NCI-H524 treated with DMSO at 0.1 percent for 48 hours (cell line): ENCODE measurements around the gene NOC4L.
"Not testable (repeated sequence)": the region's sequence is repeated elsewhere in the genome, so short reads cannot be mapped to it uniquely, and the experiment has no call there.

Experiments used
- DNase-seq: peaks from one replicate; lab custom pipeline; 2025; lab: John Stamatoyannopoulos, UW

The NOC4L gene

DNA sequence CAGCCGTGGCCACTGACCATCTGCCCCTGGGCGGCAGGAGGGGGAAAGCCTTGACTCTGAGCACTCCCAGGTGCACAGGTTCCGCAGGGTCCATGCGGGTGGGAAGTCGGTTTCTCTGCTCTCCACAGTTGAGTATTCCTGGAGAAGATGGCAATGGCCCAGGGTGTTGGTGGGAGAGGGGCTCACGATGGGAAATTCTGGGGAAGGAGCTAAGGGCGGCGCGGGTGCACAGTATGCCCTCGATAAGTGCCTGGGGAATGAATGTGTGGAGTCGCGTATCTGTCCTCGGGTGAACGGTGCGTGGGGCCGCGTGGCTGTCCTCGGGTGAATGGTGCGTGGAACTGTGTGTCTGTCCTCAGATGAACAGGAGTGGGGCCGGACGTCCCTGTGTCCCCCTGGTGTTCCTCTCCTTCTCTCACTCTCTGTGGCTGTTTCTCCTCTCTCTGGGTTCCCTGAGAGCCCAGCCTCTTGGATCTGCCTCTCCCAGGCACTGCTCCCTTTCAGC lies 38.0 kb downstream of the NOC4L start:
- no peak for DNase-seq

DNA sequence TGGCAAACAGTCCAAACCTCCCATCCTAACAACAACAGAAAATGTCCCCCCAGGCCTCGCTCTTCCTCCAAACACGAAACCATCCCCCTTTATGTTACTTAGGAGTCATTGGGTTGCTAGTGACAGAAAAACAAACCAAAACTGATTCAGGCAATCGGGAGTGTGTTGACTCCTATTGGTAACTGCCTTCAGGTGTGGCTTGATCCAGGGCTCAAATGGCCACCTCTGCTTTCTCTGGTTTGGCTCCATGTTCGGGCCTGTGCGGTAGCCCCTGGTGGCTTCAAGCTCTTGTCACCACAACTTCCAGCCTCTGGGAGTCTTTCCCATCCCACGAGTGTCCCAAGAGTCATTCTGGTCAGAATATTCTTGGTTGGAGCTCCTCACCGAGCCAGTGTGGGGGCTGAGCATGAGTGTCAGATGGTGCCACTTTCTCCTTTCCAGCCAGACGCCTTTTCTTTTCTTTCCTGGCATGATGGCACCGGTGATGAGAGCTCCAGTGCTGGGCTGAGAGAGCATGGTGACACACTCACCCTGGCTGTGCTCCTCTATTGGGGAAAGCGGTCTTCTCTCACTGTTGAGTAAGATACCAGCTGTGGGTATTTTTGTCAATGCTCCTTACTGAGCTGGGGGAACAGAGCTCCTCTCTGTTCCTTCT lies 38.6 kb downstream of the NOC4L start:
- DNase-seq = no peak

DNA sequence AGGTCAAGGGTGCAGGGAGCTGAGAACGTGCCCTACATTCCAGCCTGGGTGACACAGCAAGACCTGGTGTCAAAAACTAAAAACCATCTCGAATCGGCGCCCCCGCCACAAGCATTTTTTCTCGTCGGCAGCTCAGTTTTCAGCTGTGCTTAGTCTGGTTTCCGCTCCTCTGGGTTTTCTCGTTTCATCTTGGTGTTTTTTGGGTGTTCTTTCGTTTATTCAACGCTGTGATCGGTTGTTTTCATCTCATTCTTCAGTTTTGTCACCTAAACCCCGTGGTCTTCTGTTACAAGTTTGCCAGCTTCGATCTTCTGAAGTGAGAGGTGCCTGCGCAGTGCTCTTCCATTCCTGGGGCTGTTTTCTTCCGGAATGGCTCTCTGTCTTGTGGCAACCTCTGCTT lies 41.4 kb downstream of the NOC4L start:
- no peak for DNase-seq

DNA sequence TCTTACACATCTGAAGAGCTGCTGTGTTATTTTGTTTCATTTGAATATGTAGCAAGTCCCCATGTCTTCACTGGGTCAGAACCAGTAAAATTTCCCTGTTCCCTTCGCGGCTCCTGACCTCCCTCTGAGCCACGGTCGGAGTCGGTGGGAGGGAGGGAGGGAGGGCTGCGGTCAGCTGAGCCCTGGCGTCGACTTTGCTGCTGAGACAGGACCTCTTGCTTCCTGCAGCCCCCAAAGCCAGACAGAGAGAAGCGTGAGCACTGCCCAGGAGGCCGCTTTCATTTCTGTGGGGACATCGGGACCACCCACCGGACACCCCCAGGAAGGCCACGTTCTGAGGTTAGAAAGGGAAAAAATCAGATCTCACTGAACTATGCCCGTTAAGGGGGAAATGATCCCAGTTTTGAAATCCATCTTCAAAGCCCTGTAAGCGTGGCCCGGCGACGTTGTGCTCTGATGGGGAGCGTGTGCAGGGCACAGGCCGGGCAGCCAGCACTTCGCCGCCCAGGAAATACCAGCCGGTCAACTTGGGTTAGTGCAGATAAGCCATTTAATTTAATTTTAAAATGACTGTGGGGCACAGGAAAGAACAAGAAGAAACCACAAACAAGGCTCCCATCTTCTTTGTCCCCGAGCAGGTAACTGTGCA lies 42.1 kb downstream of the NOC4L start:
- DNase-seq = no peak

DNA sequence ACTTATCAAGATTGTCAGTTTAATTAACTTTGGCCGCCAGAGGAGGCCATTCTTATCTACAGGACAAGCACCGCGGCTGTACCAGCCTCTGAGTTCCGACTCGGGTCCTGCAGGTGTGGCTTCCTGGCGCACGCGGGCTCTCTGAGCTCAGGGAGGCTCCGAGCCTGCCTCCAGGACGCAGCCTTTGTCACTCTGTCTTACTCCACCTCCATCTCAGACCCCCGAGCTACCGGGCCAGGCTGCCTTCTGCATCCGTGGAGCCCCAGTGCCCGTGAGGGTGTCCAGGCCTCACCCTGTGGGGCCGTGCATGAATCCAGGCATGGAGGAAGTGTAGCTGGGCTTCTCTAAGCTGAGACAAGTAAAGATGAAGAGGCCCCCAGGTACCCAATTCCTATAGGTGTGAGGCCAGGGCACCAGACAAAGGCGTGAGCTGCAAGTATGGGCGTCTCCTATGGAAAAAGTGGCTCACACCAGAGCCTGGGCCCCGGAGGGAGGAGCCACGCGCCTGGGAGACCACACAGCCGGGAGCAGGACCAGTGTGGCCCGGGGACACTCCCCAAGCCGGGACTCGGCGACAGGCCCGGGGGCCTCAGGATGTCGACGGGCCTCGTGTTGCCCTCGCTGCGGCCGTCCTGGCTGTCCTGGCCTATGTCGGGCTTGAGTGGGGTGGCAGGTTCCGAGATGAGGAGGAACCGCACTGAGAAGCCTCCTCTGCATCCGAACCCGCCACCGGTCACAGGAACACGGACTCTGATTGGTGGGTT lies 42.8 kb downstream of the NOC4L start:
- no peak for DNase-seq

DNA sequence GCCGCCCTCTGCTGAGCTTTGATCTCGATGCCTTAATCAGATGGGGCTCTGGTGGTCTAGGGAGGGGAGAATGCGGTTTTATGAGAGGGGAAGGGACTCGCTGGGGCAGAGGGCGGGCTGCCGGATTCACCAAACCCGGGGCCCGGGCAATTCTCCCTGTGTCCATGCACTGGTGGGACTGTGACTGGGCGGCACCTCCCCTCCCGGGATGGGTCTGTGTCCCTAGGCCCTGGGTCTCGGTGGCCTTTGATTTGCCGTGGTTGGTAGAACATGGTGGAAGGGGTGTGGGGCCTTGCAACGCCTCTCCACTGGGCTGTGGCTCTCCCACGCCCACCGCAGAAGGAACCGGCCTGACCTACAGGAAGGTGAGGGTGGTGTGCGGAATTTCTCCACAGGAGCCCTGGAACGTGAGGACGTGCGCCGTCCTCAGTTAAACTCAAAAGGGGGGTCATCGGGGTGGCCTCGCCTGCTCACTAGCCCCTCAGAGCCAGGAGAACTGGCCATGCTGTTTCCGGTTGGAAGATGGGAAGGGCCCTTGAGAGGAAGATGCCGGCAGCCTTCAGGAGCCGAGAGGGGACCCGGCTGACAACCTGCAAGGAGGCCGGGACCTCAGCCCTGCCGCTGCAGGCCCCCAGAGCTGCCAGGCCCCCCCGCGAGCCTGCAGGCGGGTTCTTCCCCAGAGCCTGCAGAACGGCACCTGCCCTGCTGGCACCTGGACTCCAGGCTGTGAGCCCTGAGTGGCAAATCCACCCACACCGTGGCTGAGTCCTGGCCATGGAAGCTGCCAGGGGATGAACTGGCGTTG lies 43.6 kb downstream of the NOC4L start:
- no peak for DNase-seq

DNA sequence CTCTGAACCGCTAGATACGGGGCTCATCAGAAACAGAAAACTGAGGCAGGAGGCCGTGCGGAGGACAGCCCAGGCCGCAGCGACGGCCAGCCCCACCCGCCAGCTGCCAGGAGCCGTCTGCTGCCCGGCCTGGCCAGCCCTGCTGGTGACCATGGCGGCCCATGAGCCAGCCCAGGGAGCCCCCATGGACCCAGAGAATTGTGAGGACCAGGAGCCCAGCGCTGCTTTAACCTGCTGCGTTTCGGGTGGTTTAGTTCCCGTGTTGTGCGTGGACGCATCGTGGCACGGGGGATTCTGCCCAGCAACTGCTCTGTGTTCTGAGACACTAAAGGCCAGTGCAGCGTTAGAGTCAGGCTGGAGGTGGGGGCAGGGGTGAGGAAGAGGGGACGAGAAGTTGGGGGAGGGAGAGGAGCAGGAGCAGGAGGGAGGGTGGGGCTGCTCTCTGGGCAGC lies 44.2 kb downstream of the NOC4L start:
- DNase-seq = no peak

DNA sequence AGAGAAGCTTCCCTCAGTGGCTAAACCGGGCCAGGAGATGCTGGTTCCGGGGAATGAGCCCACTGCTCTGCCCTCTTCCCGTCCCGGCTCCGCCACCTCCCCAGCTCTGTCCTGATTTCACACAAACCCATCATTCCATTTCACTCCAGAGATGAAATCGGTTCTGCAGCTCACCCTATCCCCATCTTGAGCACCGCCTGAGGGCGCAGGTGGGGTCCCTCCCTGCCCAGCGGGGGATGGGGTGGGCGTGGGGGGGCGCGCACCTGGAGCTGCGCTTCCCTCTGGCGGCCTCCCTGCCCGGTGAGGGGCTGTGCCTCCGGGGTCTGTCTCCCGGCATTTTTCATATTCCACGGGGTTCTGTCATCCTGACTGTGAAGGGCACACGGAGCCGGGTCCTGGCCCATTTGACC lies 44.7 kb downstream of the NOC4L start:
- DNase-seq = no peak

DNA sequence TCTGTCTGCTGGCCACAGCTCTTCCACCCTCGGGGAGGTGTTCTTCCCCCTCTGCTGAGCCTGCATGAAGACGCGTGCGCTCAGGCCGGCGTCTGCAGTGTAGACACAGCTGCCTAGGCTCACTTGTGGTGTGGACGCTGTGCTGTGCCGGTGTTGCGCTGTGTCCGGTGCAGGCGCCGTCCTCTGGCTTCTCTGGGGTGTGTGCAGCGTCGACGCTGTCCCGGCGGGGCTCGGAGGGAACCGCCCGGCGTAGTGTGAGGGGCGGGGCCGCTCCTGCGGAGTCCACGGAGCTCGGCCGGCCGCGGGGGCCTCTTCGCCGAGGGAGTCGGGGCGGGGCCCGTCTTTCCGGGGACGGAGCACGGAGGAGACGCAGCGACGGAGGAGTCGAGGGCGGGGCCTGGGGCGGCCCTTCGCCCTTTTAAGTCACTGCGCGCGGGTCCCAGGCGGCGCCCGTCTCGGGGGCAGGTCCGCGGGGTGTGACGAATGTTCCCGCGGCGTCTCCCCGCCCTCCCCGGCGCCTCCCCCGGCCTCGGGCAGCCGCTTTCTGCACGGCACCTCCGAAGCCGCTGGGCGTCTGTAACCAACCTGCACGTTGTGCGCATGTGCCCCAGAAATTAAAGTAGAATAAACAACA lies 45.2 kb downstream of the NOC4L start:
- DNase-seq = no peak

DNA sequence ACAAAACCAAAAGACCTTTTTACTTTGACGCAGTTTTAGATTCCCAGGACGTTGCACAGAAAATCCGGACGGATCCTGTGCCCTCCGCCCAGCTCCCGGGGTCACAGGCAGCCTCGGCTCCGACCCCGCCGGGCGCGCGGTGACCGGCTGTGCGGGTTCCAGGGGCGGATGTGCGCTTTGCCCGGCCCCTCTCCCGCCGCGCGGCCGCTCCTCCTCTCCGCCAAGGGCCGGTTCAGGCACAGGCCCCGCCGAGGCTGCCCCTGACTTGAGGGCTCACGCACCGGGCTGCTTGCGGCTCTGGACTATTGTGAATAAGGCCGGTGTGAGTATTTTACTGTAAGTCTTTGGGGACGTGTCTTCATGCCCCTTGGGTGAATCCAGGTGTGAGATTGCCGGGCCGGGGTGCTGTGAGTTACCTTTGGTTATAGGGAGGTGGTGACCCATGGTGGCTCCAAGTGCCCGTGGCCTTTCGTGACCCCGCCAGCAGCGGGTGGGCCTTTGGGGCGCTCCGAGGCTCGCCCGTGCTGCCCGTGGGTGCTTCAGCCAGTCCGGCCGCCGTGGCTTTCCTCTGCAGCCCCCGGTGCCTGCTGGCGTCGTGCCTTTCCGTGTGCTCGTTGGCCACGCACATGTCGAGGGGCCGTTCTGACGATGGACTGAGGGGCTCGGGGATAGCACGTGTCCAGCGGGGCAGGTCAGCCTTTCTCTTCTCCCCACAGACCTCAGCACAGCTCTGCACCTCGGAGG lies 45.9 kb downstream of the NOC4L start:
- DNase-seq = no peak

DNA sequence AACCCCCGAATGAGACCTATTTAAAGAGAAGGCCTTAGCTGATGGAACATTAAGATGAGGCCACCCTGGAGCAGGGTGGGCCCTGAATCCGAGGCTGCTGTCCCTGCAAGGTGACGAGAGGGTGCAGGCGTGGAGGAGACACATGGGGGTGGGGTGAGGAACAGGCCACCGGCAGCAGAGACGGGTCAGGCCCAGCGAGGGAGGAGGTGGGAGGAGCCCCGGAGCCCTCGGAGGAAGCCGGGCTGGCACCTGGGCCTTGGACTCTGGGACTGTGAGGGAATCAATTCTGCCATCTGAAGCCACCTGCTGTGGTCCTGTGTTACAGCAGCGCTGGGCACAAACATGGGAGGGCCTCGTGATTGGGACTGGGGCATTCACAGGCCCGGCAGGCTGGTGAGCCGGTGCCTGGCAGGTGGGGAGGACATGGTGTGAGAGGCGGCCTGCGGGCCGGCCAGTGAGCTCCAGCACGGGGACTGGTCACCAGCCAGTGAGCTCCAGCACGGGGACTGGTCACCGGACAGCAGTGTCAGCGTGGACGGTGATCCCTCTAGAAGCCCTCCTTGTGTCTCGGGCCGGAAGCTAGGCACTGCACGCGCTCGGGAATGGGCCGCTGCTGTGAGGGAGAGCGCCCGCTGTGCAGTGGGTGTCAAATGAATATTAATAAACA lies 46.7 kb downstream of the NOC4L start:
- DNase-seq = no peak

DNA sequence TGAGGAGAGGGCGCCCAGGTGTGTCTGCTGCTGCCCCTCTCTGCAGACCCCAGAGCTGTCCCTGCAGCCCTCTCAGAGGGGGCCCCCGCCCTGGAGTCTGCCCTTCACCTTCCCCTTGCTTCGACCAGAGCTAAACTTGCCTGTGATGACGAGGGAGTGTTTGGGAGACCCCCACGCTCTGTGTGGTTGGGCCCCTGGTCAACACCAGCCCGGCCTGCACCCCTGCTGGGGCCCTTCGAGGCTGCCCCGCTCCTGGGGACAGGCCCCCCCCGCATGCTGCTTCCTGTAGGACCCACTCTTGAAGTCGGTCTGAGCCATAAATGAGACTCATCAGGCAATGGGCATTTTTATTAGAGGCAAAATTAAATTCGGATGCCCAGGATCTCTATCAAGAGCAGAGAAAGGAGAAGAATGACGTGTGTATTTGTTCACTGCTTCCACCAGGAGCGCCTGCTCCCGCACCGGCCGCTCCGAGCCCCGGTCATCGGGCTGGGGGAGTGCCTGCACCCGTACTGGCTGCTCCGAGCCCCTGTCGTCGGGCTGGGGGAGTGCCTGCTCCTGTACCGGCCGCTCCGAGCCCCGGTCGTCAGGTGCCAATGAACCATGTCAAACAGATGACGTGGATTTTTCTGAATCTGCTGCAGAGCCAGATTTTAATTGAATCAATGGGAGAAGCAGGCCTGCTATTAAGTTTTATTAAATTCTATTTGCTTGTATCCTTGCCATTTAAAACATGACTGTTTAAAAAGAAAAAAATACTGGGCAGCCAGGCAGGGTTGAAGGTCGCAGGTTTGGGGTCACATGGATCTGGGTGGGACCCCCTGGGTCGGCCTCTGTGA lies 47.7 kb downstream of the NOC4L start:
- DNase-seq = no peak

DNA sequence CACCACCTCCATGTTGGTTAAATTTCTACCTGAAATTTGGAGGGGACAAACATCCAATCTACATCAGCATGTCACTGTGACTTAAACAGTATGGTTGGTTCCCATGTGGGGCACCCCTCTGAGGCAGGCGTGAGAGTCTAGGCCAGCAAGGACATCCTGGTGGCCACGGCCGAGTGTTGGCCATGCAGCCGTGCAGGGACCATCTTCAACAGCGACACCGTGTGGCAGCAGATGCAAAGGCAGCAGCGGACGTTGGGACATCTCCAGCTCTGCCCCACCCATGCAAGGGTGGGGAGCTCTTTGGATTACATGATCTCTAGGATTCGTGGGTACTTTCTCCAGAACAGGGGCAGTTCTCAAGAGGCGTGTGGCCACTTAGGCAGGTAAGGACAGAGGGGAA lies 49.8 kb downstream of the NOC4L start:
- no peak for DNase-seq

DNA sequence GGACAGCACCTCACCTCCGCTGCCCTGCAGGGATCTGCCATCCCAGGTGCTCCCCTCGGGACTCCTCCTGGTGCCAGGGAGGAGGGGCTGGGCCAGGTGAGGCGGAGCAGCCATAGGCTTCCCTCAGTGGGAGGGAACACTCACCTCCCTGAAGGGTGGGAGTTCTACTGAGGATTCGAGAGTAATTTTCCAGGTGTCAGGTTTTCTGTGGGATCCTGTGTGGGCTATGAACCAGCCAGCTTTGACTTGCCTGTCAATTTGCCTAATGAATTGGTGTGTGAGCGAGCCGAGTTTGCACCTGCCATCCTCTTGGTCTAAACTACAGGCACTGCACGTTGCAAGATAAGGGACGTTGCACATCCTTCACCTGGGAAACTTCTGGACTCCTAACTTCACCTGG lies 50.3 kb downstream of the NOC4L start:
- DNase-seq = no peak

DNA sequence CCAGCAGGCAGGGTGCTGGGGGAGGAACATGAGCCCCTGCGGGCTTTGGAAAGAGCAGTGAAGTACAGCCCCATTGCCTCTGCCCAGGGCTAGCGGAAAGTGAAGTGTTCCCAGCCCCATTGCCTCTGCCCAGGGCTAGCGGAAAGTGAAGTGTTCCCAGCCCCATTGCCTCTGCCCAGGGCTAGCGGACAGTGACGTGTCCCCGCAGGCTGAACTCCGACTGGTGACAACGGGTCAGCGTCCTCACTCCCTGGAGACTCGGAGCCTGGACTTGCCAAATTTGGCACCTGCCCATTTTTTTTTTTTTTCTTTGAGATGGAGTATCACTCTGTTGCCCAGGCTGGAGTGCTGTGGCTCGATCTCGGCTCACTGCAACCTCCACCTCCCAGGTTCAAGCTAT lies 51.0 kb downstream of the NOC4L start:
- not testable (repeated sequence) for DNase-seq

DNA sequence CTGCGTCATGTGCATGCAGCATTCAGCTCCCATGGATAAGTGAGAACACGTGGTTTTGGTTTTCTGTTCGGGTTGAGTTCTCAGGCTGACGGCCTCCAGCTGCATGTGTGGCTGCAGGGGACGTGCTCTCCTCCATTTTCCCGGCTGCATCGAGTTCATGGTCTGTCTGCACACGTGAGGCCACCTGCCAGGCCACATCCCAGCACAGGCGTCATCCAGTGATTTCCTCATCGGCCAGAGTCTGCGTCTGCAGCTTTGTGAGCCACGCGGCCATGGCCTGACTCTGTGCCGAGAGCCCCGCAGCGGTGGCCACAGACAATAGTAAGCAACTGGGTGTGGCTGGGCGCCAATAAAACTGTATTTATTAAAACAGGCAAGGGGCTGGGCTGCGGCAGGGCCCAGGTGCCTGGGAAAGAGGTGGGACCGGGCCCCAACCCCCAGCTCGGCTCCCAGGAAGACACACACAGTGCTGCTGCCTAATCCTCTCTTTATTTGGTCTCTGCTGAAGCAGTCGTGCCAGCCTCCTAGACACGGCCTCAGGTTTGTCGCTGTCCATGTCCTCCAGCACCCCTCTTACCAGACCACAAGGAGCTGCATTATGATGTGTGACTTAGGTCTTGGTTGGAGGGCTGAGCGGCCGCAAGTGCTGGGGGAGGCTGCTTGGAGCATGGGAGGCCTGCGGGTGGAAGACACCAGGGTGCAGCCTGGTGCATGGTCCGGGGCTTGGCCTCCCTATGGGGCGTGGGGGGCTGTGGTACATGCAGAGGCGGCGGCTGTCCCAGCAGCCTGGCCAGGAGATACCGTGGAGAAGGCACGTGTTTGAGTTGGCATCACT lies 52.0 kb downstream of the NOC4L start:
- DNase-seq = no peak

DNA sequence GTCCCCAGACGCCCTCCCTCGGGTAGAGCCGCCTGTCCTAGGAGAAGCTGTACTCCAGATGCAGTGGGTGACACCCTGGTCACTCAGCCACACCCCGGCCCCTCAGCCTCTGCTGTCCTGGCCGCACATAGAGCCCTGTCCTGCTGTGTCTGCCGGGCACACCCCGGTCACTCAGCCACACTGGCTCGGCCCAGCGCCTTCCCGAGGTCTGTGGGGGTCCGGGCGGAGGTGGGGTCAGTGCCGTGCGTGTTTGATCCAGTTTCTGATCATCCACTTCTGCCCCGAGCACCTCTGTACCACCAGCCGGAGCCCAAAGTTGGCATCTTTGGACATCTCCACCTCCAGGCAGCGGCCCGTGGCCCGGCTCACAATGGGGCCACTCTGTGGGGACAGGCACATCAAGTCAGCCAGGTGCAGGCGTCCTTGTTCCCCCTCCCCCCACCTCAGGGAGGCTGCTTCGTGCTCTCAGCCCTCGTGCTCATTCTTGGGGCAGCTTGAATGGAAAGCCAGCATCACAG lies 52.7 kb downstream of the NOC4L start:
- no peak for DNase-seq

DNA sequence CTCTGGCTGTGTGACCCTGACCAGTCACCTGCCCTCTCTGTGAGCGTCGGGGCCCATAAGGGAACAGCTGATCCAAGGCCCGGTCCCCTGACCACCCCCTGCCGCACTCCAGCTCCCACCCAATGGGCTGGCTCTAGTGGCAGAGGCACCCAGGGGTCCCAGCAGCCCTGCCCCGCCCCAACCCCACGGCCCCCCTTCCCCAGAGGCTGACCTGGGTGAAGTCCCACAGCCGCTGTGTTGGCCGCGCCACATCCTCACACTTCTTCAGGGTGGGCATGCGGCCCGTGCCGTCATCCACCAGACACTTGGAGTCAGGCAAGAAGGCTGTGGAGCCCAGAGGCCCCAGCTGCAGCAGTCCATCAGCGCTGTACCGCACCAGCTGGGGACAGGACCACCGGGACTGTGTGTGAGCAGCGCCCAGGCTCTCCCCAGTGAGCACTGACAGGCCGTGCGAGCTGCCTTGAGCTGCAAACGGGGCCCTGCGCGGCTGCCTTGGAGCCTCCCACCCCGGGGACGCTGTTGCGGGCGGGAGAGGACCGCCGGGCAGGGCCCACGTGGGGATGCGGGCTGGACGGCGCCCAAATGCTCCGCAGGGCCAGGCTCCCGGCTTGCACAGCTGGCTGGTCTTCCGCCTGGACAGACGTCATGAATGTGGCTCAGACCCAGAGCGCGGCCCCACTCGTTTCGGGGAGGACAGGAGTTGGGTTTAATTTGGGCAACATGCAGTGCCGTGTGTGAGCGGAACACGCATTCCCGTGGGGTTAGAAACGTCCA lies 53.5 kb downstream of the NOC4L start:
- DNase-seq = no peak
